Sigmoid colon (tissue), 4 donors: ENCODE data around the gene ADAMTS12.

Experiments
- EP300 ChIP-seq, 4 donors: sonication (generic); formaldehyde crosslinking; IDR thresholded peaks; one replicate each; pipeline ENCODE4 v1.6.1; 2017; ENCODE audit warnings: antibody characterized with exemption in 4 of 4
- POLR2A ChIP-seq, 2 donors: fragments of 450-650 bp; IDR thresholded peaks; one replicate each; pipeline ENCODE4 v1.6.1; 2016; ENCODE audit warnings: antibody characterized with exemption in 2 of 2, mild to moderate bottlenecking in 2 of 2, moderate library complexity in 2 of 2
- POLR2AphosphoS5 ChIP-seq, 4 donors: sonication (generic); formaldehyde crosslinking; IDR thresholded peaks; one replicate each; pipeline ENCODE4 v1.6.1; 2017; ENCODE audit warnings: antibody characterized with exemption in 4 of 4

- no peak for TF ChIP-seq POLR2A (IDR thresholded peaks at IDR 0.05)
- no peak for TF ChIP-seq EP300 (IDR thresholded peaks at IDR 0.05)
- TF ChIP-seq POLR2AphosphoS5 (IDR thresholded peaks at IDR 0.05): no peak
Observed at GRCh38 chr5:33737697-33738096, 154.1 kb downstream of the ADAMTS12 start.
